ENCODE measurements around the gene ACKR3. TPM values are rescaled to one million over a fixed set of nuclear protein-coding genes. Genes with fewer than 3 reads are reported as not detected.

The ACKR3 gene
- total RNA-seq, 4 donors from 2014 or later: 6.3 to 49.5 (median 22.2) TPM

DNA sequence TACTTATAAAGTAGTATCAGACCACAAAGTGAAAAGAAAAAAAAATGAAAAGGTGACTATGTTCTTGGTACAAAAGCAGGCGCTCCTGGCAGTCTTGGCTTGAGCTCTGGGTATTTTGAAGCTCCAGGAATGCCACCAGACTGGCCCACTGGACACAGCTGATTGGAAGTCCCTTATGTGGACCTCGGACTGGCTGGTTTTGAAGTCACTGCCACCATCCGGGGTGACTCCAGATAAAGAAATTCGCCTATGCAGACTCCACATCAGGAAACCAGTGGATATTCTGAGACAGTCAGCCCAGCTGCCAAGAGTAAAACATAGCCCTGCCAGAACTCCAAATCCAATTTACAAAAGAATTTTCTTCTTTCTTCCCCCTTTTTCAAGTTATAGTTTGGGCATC, 28.0 kb downstream of the ACKR3 start:
- no peak overlapping the region for H3K27ac ChIP-seq

DNA sequence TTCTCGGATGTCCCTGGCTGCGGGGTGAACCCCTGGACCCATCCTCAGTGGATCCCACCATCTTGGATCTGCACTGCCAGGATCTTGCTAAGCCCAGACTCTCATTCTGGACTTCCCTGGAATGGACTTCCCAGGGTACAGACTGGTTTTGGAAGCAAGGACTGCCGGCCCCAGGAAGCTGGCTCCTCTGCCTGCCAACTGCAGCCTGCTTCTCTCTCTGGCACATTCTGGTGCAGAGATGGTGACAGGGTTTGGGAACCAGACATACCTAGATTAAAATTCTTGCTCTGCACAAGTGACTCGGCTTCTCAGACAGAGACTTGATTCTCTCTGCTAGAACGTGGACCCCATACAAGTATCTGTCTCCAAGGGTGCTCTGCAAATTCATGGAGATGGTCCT, 29.4 kb downstream of the ACKR3 start:
- H3K4me3 ChIP-seq: no peak overlapping the region
- TF ChIP-seq, protein P1, sequence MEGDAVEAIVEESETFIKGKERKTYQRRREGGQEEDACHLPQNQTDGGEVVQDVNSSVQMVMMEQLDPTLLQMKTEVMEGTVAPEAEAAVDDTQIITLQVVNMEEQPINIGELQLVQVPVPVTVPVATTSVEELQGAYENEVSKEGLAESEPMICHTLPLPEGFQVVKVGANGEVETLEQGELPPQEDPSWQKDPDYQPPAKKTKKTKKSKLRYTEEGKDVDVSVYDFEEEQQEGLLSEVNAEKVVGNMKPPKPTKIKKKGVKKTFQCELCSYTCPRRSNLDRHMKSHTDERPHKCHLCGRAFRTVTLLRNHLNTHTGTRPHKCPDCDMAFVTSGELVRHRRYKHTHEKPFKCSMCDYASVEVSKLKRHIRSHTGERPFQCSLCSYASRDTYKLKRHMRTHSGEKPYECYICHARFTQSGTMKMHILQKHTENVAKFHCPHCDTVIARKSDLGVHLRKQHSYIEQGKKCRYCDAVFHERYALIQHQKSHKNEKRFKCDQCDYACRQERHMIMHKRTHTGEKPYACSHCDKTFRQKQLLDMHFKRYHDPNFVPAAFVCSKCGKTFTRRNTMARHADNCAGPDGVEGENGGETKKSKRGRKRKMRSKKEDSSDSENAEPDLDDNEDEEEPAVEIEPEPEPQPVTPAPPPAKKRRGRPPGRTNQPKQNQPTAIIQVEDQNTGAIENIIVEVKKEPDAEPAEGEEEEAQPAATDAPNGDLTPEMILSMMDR (IDR thresholded peaks at IDR 0.05): no peak
- TF ChIP-seq POLR2A (IDR thresholded peaks at IDR 0.05): no peak
- no peak overlapping the region for H3K27ac ChIP-seq
- H3K4me1 ChIP-seq: no peaks in the 10 kb centered on the region
- H3K36me3 ChIP-seq: no peaks in the 10 kb centered on the region
- H3K27me3 ChIP-seq: no peaks in the 10 kb centered on the region
- no peak for DNase-seq
- H3K9me3 ChIP-seq: no peaks in the 10 kb centered on the region

More for the DNA sequence above, 28.0 kb downstream of the ACKR3 start:
- Histone ChIP-seq H3K36me3 (no peaks in the 10 kb centered on the region), H3K9me3 (no peaks in the 10 kb centered on the region), H3K4me3 (no peak overlapping the region), H3K4me1 (no peaks in the 10 kb centered on the region), H3K27me3 (no peaks in the 10 kb centered on the region)
- no peak for DNase-seq
- TF ChIP-seq, protein P1 (IDR thresholded peaks at IDR 0.05): no peak
- no peak for TF ChIP-seq POLR2A (IDR thresholded peaks at IDR 0.05)

DNA sequence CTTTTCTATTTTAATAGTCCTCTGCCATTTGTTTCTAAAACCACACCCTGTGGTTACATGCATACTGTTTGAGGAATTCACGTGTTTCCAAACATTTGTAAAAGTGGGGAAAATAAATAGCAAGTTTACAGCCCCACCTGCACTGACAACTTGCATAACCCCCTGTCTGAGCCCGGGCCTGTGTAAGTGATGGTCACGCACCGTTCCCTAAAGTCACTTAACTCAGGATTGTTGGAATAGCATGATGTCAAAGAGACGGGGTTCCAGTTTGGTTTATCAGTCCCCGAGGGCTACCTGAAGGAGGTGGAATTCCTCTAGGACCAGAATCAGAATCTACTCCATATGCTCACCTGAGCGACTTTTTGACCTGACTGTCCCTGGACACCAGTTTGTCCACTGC, 30.5 kb downstream of the ACKR3 start:
- Histone ChIP-seq H3K27ac (no peak overlapping the region), H3K4me1 (no peaks in the 10 kb centered on the region), H3K36me3 (no peaks in the 10 kb centered on the region), H3K27me3 (no peaks in the 10 kb centered on the region), H3K9me3 (no peaks in the 10 kb centered on the region), H3K4me3 (no peak overlapping the region)
- DNase-seq: no peak
- no peak for TF ChIP-seq POLR2A (IDR thresholded peaks at IDR 0.05)

DNA sequence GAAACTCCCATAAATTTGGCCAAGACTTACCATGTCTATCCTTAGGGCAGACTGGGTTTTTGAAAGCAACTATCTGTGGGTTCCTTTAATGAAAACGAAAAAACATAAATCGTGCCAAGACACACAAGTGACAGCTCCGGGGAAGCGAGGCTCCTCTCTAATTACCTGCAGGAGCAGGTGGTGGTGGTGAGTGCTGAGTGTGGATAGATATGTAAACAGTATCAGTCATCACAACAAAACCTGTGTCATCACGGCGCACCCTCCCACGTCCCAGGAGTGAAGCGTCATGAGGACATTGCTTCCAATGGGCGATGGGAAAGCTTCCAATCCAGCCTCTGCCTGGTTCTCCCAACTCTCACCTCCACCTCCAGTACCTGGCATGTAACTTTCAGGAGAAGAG, 31.3 kb downstream of the ACKR3 start:
- TF ChIP-seq POLR2A (IDR thresholded peaks at IDR 0.05): no peak
- TF ChIP-seq, protein P1 (IDR thresholded peaks at IDR 0.05): no peak
- Histone ChIP-seq H3K4me3 (no peak overlapping the region), H3K27ac (no peak overlapping the region), H3K9me3 (no peaks in the 10 kb centered on the region), H3K4me1 (no peaks in the 10 kb centered on the region), H3K36me3 (no peaks in the 10 kb centered on the region), H3K27me3 (no peaks in the 10 kb centered on the region)
- DNase-seq: no peak

DNA sequence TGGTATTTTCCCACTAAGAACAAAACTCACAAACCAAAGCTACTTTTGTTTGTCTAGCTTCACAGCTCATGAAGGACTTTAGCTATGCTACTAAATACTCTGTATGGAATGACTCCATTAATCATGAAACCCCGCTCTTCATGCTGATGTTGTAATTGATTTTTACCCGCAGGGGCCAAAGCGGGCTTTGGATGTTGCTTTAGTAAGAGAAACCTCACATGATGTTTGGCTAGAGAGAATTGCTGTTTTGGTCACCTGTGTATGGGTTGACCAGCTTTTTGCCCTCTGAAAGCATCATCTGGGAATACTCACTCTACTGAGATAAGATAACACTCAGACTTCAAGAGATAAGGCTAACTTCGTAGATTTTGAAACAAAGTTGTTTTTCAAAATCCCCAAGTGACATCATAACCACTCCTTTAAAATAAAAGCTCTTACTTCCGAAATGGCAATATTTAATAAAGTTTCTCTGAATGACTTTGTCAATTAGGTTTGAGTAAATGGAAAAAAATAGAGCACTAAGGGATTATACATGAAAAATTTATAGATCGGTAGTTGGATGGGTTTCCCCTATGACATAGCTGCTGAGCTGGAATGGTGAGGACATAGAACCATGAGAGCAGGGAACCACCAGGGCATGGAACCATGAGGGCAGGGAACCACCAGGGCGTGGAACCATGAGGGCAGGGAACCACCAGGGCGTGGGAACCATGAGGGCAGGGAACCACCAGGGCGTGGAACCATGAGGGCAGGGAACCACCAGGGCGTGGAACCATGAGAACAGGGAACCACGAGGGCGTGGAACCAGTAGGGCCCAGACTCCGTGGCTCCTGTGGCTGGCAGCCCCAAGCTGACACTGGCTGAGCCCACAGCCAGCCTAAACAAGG, 31.9 kb downstream of the ACKR3 start:
- Histone ChIP-seq H3K4me1 (no peaks in the 10 kb centered on the region), H3K4me3 (no peak overlapping the region), H3K27ac (no peak overlapping the region), H3K36me3 (no peaks in the 10 kb centered on the region), H3K9me3 (no peaks in the 10 kb centered on the region), H3K27me3 (no peaks in the 10 kb centered on the region)
- no peak for TF ChIP-seq POLR2A (IDR thresholded peaks at IDR 0.05)
- TF ChIP-seq, protein P1 (IDR thresholded peaks at IDR 0.05): no peak
- no peak for DNase-seq

DNA sequence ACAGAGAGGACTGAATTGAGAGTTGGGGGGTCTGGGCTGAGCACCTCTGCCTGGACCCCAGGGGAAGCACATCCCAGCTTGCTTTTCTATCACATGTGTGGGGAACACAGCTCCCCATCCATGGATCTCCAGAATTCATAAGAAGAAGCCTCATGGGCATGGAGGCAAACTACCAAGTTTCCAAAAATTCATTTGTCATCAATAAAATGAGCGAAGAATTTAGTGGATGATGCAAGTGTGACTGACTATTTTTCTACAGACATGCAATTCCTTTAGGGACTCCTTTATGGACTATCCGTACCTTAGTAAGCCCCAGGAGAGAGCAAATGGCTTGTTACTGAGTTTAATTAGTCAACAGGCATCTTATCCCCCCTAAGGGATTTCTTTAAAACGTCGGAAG, 33.1 kb downstream of the ACKR3 start:
- Histone ChIP-seq H3K4me3 (no peak overlapping the region), H3K36me3 (no peaks in the 10 kb centered on the region), H3K9me3 (no peaks in the 10 kb centered on the region), H3K27ac (no peak overlapping the region), H3K4me1 (no peaks in the 10 kb centered on the region), H3K27me3 (no peaks in the 10 kb centered on the region)
- TF ChIP-seq, protein P1 (IDR thresholded peaks at IDR 0.05): no peak
- TF ChIP-seq POLR2A (IDR thresholded peaks at IDR 0.05): no peak
- no peak for DNase-seq
